ENCODE measurements around the gene VAT1L.

- TF ChIP-seq ELF1 (IDR thresholded peaks at IDR 0.05): no peak
- TF ChIP-seq CTCF (IDR thresholded peaks at IDR 0.05): no peak
- no peak for TF ChIP-seq EZH2phosphoT487 (IDR thresholded peaks at IDR 0.05; ENCODE audit: borderline replicate concordance, low read depth)
These were observed 181.5 kb downstream of the VAT1L start for GRCh38 chr16:77969861-77970260.
